Measurements from ENCODE around the gene OTOGL.

DNA sequence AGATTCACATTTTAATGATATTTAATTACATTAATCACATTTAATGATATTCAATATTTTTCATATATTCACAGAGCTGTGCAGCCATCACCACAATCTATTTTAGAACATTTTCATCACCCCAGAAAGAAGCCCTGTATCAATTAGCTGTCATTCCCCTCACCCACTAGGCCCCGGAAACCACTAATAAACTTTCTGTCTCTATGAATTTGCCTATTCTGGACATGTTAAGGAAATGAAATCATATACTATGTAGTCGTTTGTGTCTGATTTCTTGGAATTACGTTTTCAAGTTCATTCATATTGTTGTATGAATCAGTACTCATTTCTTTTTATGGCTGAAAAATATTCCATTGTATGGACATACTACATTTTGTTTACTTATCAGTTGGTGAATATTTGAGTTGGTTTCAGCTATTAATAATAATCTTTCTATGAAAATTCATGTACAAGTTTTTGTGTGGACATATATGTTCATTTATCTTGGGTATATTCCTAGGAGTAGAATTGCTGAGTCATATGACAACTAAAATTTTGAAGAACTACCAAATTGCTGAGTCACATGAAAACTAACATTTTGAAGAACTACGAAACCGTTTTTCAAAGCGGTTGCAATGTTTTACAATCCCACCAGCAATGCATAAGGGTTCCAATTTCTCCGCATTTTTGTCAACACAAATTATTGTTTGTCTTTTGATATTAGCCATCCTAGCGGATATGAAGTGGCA is 11.7 kb upstream of the OTOGL start:
- no peak for TF ChIP-seq ZNF513 (tag by site-specific recombination; IDR thresholded peaks at IDR 0.05)
- TF ChIP-seq, protein P1, sequence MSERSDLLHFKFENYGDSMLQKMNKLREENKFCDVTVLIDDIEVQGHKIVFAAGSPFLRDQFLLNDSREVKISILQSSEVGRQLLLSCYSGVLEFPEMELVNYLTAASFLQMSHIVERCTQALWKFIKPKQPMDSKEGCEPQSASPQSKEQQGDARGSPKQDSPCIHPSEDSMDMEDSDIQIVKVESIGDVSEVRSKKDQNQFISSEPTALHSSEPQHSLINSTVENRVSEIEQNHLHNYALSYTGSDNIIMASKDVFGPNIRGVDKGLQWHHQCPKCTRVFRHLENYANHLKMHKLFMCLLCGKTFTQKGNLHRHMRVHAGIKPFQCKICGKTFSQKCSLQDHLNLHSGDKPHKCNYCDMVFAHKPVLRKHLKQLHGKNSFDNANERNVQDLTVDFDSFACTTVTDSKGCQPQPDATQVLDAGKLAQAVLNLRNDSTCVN (tag by site-specific recombination; optimal IDR thresholded peaks at IDR 0.05), result no peak
- no peak for TF ChIP-seq ZNF302 (tag by site-specific recombination; IDR thresholded peaks at IDR 0.05; ENCODE audit: low read depth)
- no peak for TF ChIP-seq ZNF184 (tag by site-specific recombination; IDR thresholded peaks at IDR 0.05)
